ENCODE results near the gene GRK1. TPM values are rescaled to one million over a fixed set of nuclear protein-coding genes. Genes with fewer than 3 reads are reported as not detected.

GRK1 gene
- total and polyA plus RNA-seq, 2 of the 13 experiments (the other 11 are each of a cell fraction or from before 2014, with no cell fraction given), result 0.07 to 0.12 TPM

DNA sequence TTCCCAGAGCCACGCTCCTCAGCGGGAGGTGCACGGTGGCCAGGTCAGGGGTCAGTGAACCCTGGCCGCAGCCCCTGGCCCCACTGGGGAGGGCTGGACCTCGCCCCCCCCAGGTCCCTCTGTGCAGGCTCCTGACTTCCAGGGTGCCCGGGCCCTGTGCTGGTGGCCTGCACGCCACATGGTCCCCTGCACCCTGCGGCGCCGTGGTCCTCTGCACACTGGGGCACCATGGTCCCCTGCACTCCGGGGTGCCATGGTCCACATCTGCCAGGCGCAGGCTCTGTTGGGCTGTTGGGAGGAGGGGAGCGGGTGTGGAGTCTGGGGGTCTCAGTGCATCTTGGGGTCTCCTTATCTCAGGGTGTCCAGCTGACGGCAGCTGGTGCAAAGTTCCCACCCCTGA lies 68.7 kb downstream of the GRK1 start:
- DNase-seq (ENCODE audit: low spot score), result no peak
- FAIRE-seq, result no peak
- ChIA-PET CTCF (ENCODE audit: low intra/inter-chr PET ratio, low total read pairs) (no interaction called here), POLR2A (interaction anchor here (1.1 to 1.4 kb wide), 2 partner anchors 11 kb away, joined by 3 to 8 read pairs; no protein-coding TSS in a partner anchor)
- peak overlapping the region in 1 of 3 experiments; percentile 58; a peak in 1 of 6 replicates for H3K4me3 ChIP-seq (replicated peaks in 1 of 3; ENCODE audit: insufficient read depth in 1 of 3, low read depth in 2 of 3, low read length in 3 of 3)
- no peak for TF ChIP-seq NCOR1 (IDR thresholded peaks at IDR 0.05; ENCODE audit: borderline replicate concordance, low read length)
- TF ChIP-seq MEIS2 (CRISPR knock-in tag; IDR thresholded peaks at IDR 0.05), result peak; percentile 35; the same call in 1 of the 2 replicates
- no peak for TF ChIP-seq ZNF484 (CRISPR knock-in tag; IDR thresholded peaks at IDR 0.05; ENCODE audit: borderline replicate concordance, low read depth)
- no peak for TF ChIP-seq ZNF530 (CRISPR knock-in tag; IDR thresholded peaks at IDR 0.05; ENCODE audit: low read depth)
- no peak for TF ChIP-seq EHMT2 (IDR thresholded peaks at IDR 0.05; ENCODE audit: borderline replicate concordance, low read depth, low read length)
- no peak for TF ChIP-seq MED13 (CRISPR knock-in tag; IDR thresholded peaks at IDR 0.05)
- TF ChIP-seq, protein P1, sequence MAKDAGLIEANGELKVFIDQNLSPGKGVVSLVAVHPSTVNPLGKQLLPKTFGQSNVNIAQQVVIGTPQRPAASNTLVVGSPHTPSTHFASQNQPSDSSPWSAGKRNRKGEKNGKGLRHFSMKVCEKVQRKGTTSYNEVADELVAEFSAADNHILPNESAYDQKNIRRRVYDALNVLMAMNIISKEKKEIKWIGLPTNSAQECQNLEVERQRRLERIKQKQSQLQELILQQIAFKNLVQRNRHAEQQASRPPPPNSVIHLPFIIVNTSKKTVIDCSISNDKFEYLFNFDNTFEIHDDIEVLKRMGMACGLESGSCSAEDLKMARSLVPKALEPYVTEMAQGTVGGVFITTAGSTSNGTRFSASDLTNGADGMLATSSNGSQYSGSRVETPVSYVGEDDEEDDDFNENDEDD (CRISPR knock-in tag; IDR thresholded peaks at IDR 0.05; ENCODE audit: borderline replicate concordance), result 0 out of 2 replicates have a peak, but pooled peaks have one; percentile 2
- peak; percentile 4; the same call in 1 of the 3 replicates for ATAC-seq
- H2AFZ ChIP-seq (ENCODE audit: low read length), result no peak overlapping the region
- H3K4me2 ChIP-seq (ENCODE audit: low read depth, low read length), result peak overlapping the region; percentile 77
- no TSS peak for BruUV-seq (replicated peaks)
- no peaks in the 10 kb centered on the region for H3K36me3 ChIP-seq (replicated peaks in 1 of 2; ENCODE audit: control insufficient read depth in 1 of 2, insufficient read depth in 2 of 2, low read length in 2 of 2)
- H3K9me3 ChIP-seq (ENCODE audit: low read length), result no peaks in the 10 kb centered on the region
- intact Hi-C loops (cut with micrococcal nuclease; ENCODE audit: unreplicated experiment), result no loop called here
- H3K9ac ChIP-seq (ENCODE audit: insufficient read depth, low read depth, low read length), result no peak overlapping the region
- H3K4me1 ChIP-seq (ENCODE audit: insufficient read depth, low read length), result peaks cover 18% of the 10 kb centered on the region
- H3K79me2 ChIP-seq (ENCODE audit: insufficient read depth, low read length), result no peaks in the 10 kb centered on the region
- no peak overlapping the region for H3K27ac ChIP-seq (ENCODE audit: extremely low read length, insufficient read depth, low read length)
- H3K27me3 ChIP-seq (ENCODE audit: control insufficient read depth in 1 of 2, insufficient read depth in 2 of 2, low read length in 2 of 2), result peaks cover 5 to 22% of the 10 kb centered on the region in 2 experiments; a peak in 4 of 5 replicates
- H4K20me1 ChIP-seq (ENCODE audit: insufficient read depth, low read length), result no peaks in the 10 kb centered on the region
- WGBS (ENCODE audit: low lambda C conversion rate), result no CpG with 5 or more reads among the region's 14 CpGs
- in situ Hi-C loops (cut with HindIII; ENCODE audit: extremely low pct_ligation_motif_present, low pct_unique_long_range_greater_than_20kb), result no loop called here

Measured in HepG2 (cell line).